ENCODE results near the gene PATL1.

PATL1 gene

GRCh38 chr11:59615637-59616395 lies 53.0 kb downstream of the PATL1 start, which contains the start of gene OSBP:
OSBP (minus strand) TSS chr11:59615774; CDS start chr11:59615664, 110 bp downstream.
- no peaks in the 10 kb centered on the region for H3K9me3 ChIP-seq (ENCODE audit: control insufficient read depth, insufficient read depth, low read depth, low read length)
- peak within 1 kb of the TSS; percentile 79 for H3K4me3 ChIP-seq (ENCODE audit: low read depth, low read length)
- ChIA-PET POLR2A (interaction anchor here (0.6 to 3.2 kb wide), 15 partner anchors 12 to 195 kb away, joined by 3 to 39 read pairs (median 4); partner anchors contain the start of genes MRPL16, PATL1 and STX3), CTCF (interaction anchor here (0.6 to 1.5 kb wide), 4 partner anchors 65 to 1210 kb away, joined by 3 to 6 read pairs (median 4); no protein-coding TSS in a partner anchor)
- H3K36me3 ChIP-seq (ENCODE audit: control insufficient read depth in 2 of 2, insufficient read depth in 1 of 2, low read length in 2 of 2) = peaks cover 0 to 12% of the 10 kb centered on the region in 2 experiments; a peak in 1 of 3 replicates
- no peaks in the 10 kb centered on the region for H3K4me1 ChIP-seq (ENCODE audit: control insufficient read depth, insufficient read depth, low read length)
- H3K27ac ChIP-seq (ENCODE audit: extremely low read depth, low read depth, low read length) = peak within 1 kb of the TSS; percentile 63; the same call in 1 of the 2 replicates
- peak; percentile 46 for TF ChIP-seq ZXDB (tag by site-specific recombination; IDR thresholded peaks at IDR 0.05)
- no peak for TF ChIP-seq PRDM4 (tag by site-specific recombination; IDR thresholded peaks at IDR 0.05)
- TF ChIP-seq HOXC10 (CRISPR knock-in tag; IDR thresholded peaks at IDR 0.05) = 0 out of 2 replicates have a peak, but pooled peaks have one; percentile 62
- TF ChIP-seq HOXD13 (CRISPR knock-in tag; IDR thresholded peaks at IDR 0.05; ENCODE audit: borderline replicate concordance) = peak; percentile 94
- peak; percentile 80 for TF ChIP-seq ZBTB21 (tag by site-specific recombination; IDR thresholded peaks at IDR 0.05)
- TF ChIP-seq ZBTB17 (tag by site-specific recombination; IDR thresholded peaks at IDR 0.05) = peak; percentile 90
- 0 out of 2 replicates have a peak, but pooled peaks have one; percentile 28 for TF ChIP-seq YY1 (tag by site-specific recombination; IDR thresholded peaks at IDR 0.05)
- TF ChIP-seq ZSCAN23 (tag by site-specific recombination; IDR thresholded peaks at IDR 0.05) = no peak
- TF ChIP-seq ZNF223 (tag by site-specific recombination; IDR thresholded peaks at IDR 0.05) = no peak
- TF ChIP-seq ZNF529 (tag by site-specific recombination; IDR thresholded peaks at IDR 0.05; ENCODE audit: insufficient replicate concordance) = no peak
- peak; percentile 85 for TF ChIP-seq GLIS2 (tag by site-specific recombination; IDR thresholded peaks at IDR 0.05)
- TF ChIP-seq HIC1 (tag by site-specific recombination; IDR thresholded peaks at IDR 0.05) = peak; percentile 99
- peak; percentile 58; the same call in 1 of the 2 replicates for TF ChIP-seq KLF8 (tag by site-specific recombination; IDR thresholded peaks at IDR 0.05)
- no peak for TF ChIP-seq ZNF449 (tag by site-specific recombination; IDR thresholded peaks at IDR 0.05)
- TF ChIP-seq ELK4 (IDR thresholded peaks at IDR 0.05; ENCODE audit: borderline replicate concordance, low read depth, low read length) = no peak
- TF ChIP-seq ZBTB26 (tag by site-specific recombination; optimal IDR thresholded peaks at IDR 0.05) = peak; percentile 36
- no peak for TF ChIP-seq MZF1 (tag by site-specific recombination; IDR thresholded peaks at IDR 0.05; ENCODE audit: borderline replicate concordance)
- no peak for TF ChIP-seq ZNF138 (tag by site-specific recombination; IDR thresholded peaks at IDR 0.05; ENCODE audit: borderline replicate concordance)
- TF ChIP-seq IKZF3 (tag by site-specific recombination; IDR thresholded peaks at IDR 0.05) = no peak
- peak; percentile 96 for TF ChIP-seq INSM2 (tag by site-specific recombination; IDR thresholded peaks at IDR 0.05)
- TF ChIP-seq SP3 (tag by site-specific recombination; IDR thresholded peaks at IDR 0.05) = peak; percentile 89
- peak; percentile 29; the same call in 1 of the 2 replicates for TF ChIP-seq GLIS1 (tag by site-specific recombination; IDR thresholded peaks at IDR 0.05)
- peak; percentile 95 for TF ChIP-seq SP2 (tag by site-specific recombination; IDR thresholded peaks at IDR 0.05)
- no peak for TF ChIP-seq ZNF121 (tag by site-specific recombination; IDR thresholded peaks at IDR 0.05)
- TF ChIP-seq ZNF660 (tag by site-specific recombination; IDR thresholded peaks at IDR 0.05) = 0 out of 2 replicates have a peak, but pooled peaks have one; percentile 38
- TF ChIP-seq ZNF701 (tag by site-specific recombination; IDR thresholded peaks at IDR 0.05) = no peak
- TF ChIP-seq BCL11A (tag by site-specific recombination; IDR thresholded peaks at IDR 0.05; ENCODE audit: low read depth) = no peak
- no peak for TF ChIP-seq ZNF548 (tag by site-specific recombination; IDR thresholded peaks at IDR 0.05)

Data from HEK293 (cell line).